ENCODE data around the gene ITGB5. TPM values are rescaled to one million over a fixed set of nuclear protein-coding genes. Genes with fewer than 3 reads are reported as not detected.

The ITGB5 gene
- total RNA-seq, 1 experiment from 2014 or later, result 146 TPM

DNA sequence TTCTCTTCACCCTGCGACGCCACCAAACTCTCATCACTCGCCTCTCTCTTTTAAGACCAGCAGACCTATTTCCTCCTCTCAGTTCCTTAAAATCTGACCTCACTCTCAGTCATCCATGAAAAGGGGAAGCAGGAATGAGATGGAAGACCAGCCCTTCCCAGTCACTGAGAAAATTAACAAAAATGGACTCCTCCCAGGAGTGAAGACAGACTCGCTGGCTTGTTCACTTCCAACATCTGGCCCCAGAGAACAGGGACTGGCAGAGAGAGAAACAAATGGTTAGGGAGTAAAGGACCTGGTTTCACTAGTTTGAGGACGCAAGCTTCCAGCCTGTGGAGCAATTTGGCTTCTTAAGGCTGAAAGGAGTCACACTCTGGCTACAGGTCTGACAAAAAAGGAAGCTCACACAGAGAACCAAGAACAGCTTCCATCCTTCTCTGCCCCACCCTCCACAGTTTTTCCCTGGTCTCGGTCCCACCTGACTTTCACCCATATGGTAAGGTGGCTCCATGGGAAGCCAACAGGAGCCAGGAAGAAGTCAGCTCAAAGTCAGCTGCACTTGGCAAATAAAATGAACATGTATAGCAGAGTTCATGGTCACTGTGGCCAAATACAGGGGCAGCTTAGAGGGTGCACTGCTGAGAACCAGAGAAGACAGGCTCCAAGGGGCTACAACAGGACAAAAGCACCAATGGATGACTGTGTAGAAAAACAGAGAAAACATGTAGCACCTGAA lies 57.2 kb downstream of the ITGB5 start:
- Mint-ChIP-seq H3K27ac (peak overlapping the region; percentile 9 to 83 (median 81)), H3K4me3 (no peak overlapping the region)
- no peak overlapping the region for H3K9ac ChIP-seq (ENCODE audit: extremely low read depth, insufficient read length, low read length)

More for the DNA sequence above, 57.2 kb downstream of the ITGB5 start:
- no peak for DNase-seq
- Histone ChIP-seq H2AFZ (ENCODE audit: low read length) (no peak overlapping the region), H2BK20ac (ENCODE audit: low read depth, low read length, poor library complexity, severe bottlenecking) (no peak overlapping the region), H3K23ac (ENCODE audit: insufficient read length, low read depth, low read length) (no peak overlapping the region), H3K56ac (ENCODE audit: insufficient read length, low read depth, low read length) (no peak overlapping the region), H4K20me1 (ENCODE audit: control insufficient read depth, insufficient read depth, insufficient read length) (no peaks in the 10 kb centered on the region), H3T11ph (ENCODE audit: low read length) (no peak overlapping the region), H3K27me3 (ENCODE audit: insufficient read depth, low read length) (no peaks in the 10 kb centered on the region), H2BK12ac (ENCODE audit: insufficient read length, low read depth, low read length) (no peak overlapping the region), H3K23me2 (ENCODE audit: insufficient read length, low read depth, low read length, poor library complexity, severe bottlenecking) (no peaks in the 10 kb centered on the region), H2BK15ac (ENCODE audit: low read depth, low read length) (0 out of 2 replicates have a peak overlapping the region, but pooled peaks have one; percentile 28), H3K4ac (ENCODE audit: low read depth, low read length) (no peak overlapping the region), H3K9me3 (ENCODE audit: control insufficient read depth, low read depth, low read length) (no peaks in the 10 kb centered on the region), H3K79me2 (ENCODE audit: insufficient read depth, low read length) (peaks cover 2% of the 10 kb centered on the region; the same call in 1 of the 2 replicates), H2BK5ac (ENCODE audit: insufficient read length, low read length) (no peak overlapping the region), H2BK120ac (ENCODE audit: low read depth, low read length, poor library complexity, severe bottlenecking) (no peak overlapping the region), H3K4me2 (ENCODE audit: insufficient read depth, insufficient read length, low read length) (no peak overlapping the region), H3K27ac (ENCODE audit: insufficient read length, low read depth, low read length) (no peak overlapping the region), H2AK5ac (ENCODE audit: insufficient read length, low read length) (no peak overlapping the region), H3K79me1 (ENCODE audit: insufficient read depth, low read depth, low read length, poor library complexity, severe bottlenecking) (no peaks in the 10 kb centered on the region), H4K91ac (ENCODE audit: insufficient read length, low read depth, low read length) (no peak overlapping the region), H3K18ac (ENCODE audit: insufficient read length, low read depth, low read length) (no peak overlapping the region), H3K14ac (ENCODE audit: insufficient read depth, low read length) (no peak overlapping the region), H4K5ac (ENCODE audit: insufficient read length, low read depth, low read length) (no peak overlapping the region), H4K8ac (replicated peaks; ENCODE audit: insufficient read length, low read depth, low read length) (no peak overlapping the region), H3K4me1 (ENCODE audit: insufficient read depth, low read length) (peaks cover 18% of the 10 kb centered on the region; the same call in 1 of the 2 replicates)
- H3K27me3 Mint-ChIP-seq (ENCODE audit: low read depth), result no peaks in the 10 kb centered on the region
- TF ChIP-seq, protein P1, sequence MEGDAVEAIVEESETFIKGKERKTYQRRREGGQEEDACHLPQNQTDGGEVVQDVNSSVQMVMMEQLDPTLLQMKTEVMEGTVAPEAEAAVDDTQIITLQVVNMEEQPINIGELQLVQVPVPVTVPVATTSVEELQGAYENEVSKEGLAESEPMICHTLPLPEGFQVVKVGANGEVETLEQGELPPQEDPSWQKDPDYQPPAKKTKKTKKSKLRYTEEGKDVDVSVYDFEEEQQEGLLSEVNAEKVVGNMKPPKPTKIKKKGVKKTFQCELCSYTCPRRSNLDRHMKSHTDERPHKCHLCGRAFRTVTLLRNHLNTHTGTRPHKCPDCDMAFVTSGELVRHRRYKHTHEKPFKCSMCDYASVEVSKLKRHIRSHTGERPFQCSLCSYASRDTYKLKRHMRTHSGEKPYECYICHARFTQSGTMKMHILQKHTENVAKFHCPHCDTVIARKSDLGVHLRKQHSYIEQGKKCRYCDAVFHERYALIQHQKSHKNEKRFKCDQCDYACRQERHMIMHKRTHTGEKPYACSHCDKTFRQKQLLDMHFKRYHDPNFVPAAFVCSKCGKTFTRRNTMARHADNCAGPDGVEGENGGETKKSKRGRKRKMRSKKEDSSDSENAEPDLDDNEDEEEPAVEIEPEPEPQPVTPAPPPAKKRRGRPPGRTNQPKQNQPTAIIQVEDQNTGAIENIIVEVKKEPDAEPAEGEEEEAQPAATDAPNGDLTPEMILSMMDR (conservative IDR thresholded peaks at IDR 0.05), result no peak
- no peaks in the 10 kb centered on the region for H3K9me3 Mint-ChIP-seq
- H3K4me1 Mint-ChIP-seq, result peaks cover 56 to 67% of the 10 kb centered on the region in 2 experiments
- no CpG with 5 or more reads among the region's 6 CpGs for WGBS (ENCODE audit: extremely low coverage, insufficient read length, low lambda C conversion rate)
- peaks cover 35 to 52% (median 43%) of the 10 kb centered on the region in 3 experiments for H3K36me3 Mint-ChIP-seq (ENCODE audit: insufficient read depth in 1 of 3, low read depth in 3 of 3)
